ENCODE data around the gene COL6A6. TPM values are rescaled to one million over a fixed set of nuclear protein-coding genes. Genes with fewer than 3 reads are reported as not detected.

Gene COL6A6
- total and polyA plus RNA-seq, 2 experiments from 2014 or later = 0.07 to 0.10 TPM

DNA sequence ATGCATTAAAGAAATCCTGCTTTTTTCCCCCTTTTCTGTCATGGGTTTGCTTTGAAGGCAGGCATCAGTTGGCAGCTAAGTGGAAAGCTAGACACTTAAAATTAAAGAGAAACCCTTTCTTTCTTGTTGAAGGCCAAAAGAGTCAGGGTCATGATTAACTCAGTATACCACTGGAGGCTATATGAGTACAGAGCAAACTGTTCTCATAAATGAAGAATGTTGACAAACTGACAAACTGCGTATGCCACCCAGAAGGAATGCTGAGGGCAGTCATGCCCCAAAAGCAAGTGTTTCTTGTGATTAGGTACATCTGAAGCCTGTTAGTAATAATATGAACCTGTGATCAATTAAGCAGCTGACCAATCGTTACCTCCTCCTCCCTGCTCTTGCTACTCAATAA lies 43.6 kb upstream of the COL6A6 start (continued):
- TF ChIP-seq, protein P1, sequence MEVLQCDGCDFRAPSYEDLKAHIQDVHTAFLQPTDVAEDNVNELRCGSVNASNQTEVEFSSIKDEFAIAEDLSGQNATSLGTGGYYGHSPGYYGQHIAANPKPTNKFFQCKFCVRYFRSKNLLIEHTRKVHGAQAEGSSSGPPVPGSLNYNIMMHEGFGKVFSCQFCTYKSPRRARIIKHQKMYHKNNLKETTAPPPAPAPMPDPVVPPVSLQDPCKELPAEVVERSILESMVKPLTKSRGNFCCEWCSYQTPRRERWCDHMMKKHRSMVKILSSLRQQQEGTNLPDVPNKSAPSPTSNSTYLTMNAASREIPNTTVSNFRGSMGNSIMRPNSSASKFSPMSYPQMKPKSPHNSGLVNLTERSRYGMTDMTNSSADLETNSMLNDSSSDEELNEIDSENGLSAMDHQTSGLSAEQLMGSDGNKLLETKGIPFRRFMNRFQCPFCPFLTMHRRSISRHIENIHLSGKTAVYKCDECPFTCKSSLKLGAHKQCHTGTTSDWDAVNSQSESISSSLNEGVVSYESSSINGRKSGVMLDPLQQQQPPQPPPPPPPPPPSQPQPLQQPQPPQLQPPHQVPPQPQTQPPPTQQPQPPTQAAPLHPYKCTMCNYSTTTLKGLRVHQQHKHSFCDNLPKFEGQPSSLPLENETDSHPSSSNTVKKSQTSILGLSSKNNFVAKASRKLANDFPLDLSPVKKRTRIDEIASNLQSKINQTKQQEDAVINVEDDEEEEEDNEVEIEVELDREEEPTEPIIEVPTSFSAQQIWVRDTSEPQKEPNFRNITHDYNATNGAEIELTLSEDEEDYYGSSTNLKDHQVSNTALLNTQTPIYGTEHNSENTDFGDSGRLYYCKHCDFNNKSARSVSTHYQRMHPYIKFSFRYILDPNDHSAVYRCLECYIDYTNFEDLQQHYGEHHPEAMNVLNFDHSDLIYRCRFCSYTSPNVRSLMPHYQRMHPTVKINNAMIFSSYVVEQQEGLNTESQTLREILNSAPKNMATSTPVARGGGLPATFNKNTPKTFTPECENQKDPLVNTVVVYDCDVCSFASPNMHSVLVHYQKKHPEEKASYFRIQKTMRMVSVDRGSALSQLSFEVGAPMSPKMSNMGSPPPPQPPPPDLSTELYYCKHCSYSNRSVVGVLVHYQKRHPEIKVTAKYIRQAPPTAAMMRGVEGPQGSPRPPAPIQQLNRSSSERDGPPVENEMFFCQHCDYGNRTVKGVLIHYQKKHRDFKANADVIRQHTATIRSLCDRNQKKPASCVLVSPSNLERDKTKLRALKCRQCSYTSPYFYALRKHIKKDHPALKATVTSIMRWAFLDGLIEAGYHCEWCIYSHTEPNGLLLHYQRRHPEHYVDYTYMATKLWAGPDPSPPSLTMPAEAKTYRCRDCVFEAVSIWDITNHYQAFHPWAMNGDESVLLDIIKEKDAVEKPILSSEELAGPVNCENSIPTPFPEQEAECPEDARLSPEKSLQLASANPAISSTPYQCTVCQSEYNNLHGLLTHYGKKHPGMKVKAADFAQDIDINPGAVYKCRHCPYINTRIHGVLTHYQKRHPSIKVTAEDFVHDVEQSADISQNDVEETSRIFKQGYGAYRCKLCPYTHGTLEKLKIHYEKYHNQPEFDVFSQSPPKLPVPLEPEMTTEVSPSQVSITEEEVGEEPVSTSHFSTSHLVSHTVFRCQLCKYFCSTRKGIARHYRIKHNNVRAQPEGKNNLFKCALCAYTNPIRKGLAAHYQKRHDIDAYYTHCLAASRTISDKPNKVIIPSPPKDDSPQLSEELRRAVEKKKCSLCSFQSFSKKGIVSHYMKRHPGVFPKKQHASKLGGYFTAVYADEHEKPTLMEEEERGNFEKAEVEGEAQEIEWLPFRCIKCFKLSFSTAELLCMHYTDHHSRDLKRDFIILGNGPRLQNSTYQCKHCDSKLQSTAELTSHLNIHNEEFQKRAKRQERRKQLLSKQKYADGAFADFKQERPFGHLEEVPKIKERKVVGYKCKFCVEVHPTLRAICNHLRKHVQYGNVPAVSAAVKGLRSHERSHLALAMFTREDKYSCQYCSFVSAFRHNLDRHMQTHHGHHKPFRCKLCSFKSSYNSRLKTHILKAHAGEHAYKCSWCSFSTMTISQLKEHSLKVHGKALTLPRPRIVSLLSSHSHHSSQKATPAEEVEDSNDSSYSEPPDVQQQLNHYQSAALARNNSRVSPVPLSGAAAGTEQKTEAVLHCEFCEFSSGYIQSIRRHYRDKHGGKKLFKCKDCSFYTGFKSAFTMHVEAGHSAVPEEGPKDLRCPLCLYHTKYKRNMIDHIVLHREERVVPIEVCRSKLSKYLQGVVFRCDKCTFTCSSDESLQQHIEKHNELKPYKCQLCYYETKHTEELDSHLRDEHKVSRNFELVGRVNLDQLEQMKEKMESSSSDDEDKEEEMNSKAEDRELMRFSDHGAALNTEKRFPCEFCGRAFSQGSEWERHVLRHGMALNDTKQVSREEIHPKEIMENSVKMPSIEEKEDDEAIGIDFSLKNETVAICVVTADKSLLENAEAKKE (CRISPR knock-in tag; IDR thresholded peaks at IDR 0.05) = no peak
- TF ChIP-seq STAT1 (IDR thresholded peaks at IDR 0.05; ENCODE audit: unreplicated experiment) (no peak), CREB1 (CRISPR knock-in tag; IDR thresholded peaks at IDR 0.05; ENCODE audit: low read depth) (no peak), NANOG (IDR thresholded peaks at IDR 0.05; ENCODE audit: borderline replicate concordance) (no peak)
- TF ChIP-seq, protein P2, sequence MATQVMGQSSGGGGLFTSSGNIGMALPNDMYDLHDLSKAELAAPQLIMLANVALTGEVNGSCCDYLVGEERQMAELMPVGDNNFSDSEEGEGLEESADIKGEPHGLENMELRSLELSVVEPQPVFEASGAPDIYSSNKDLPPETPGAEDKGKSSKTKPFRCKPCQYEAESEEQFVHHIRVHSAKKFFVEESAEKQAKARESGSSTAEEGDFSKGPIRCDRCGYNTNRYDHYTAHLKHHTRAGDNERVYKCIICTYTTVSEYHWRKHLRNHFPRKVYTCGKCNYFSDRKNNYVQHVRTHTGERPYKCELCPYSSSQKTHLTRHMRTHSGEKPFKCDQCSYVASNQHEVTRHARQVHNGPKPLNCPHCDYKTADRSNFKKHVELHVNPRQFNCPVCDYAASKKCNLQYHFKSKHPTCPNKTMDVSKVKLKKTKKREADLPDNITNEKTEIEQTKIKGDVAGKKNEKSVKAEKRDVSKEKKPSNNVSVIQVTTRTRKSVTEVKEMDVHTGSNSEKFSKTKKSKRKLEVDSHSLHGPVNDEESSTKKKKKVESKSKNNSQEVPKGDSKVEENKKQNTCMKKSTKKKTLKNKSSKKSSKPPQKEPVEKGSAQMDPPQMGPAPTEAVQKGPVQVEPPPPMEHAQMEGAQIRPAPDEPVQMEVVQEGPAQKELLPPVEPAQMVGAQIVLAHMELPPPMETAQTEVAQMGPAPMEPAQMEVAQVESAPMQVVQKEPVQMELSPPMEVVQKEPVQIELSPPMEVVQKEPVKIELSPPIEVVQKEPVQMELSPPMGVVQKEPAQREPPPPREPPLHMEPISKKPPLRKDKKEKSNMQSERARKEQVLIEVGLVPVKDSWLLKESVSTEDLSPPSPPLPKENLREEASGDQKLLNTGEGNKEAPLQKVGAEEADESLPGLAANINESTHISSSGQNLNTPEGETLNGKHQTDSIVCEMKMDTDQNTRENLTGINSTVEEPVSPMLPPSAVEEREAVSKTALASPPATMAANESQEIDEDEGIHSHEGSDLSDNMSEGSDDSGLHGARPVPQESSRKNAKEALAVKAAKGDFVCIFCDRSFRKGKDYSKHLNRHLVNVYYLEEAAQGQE (IDR thresholded peaks at IDR 0.05; ENCODE audit: unreplicated experiment) = no peak

DNA sequence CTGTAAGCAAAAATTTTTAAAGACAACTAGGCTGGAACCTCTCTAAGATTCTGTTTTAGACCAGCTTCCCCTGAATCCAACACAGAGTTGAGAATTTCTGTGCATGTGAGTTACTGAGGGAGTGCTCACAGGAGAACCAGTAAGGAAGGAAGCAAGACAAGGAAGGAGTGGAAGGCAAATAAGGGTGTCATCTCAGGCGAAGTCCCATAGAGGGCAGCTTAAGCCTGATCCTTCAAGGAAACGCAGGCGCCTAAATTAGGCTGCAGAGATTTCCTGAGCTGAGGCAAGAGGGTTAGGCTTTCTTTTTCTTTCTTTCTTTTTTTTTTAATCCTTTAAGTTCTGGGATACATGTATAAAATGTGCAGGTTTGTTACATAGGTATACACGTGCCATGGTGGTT lies 36.2 kb upstream of the COL6A6 start:
- DNase-seq (ENCODE audit: low spot score) (peak; percentile 88), ATAC-seq (peak; percentile 98)
- no peak overlapping the region for H3K27ac Mint-ChIP-seq
- H3K79me2 ChIP-seq (replicated peaks; ENCODE audit: insufficient read depth) = no peaks in the 10 kb centered on the region
- no peak overlapping the region for H3K4me3 ChIP-seq
- no peaks in the 10 kb centered on the region for H3K36me3 ChIP-seq (ENCODE audit: insufficient read depth)
- H3K27me3 Mint-ChIP-seq (ENCODE audit: insufficient read depth, low read depth, poor library complexity) = no peaks in the 10 kb centered on the region
- no peak for TF ChIP-seq ZNF331 (CRISPR knock-in tag; IDR thresholded peaks at IDR 0.05; ENCODE audit: low read depth)
- TF ChIP-seq POLR2AphosphoS5 (IDR thresholded peaks at IDR 0.05; ENCODE audit: low read depth) = no peak
- TF ChIP-seq, protein P3, sequence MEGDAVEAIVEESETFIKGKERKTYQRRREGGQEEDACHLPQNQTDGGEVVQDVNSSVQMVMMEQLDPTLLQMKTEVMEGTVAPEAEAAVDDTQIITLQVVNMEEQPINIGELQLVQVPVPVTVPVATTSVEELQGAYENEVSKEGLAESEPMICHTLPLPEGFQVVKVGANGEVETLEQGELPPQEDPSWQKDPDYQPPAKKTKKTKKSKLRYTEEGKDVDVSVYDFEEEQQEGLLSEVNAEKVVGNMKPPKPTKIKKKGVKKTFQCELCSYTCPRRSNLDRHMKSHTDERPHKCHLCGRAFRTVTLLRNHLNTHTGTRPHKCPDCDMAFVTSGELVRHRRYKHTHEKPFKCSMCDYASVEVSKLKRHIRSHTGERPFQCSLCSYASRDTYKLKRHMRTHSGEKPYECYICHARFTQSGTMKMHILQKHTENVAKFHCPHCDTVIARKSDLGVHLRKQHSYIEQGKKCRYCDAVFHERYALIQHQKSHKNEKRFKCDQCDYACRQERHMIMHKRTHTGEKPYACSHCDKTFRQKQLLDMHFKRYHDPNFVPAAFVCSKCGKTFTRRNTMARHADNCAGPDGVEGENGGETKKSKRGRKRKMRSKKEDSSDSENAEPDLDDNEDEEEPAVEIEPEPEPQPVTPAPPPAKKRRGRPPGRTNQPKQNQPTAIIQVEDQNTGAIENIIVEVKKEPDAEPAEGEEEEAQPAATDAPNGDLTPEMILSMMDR (conservative IDR thresholded peaks at IDR 0.05; ENCODE audit: low read depth in 2 of 2) = peak; percentile 68 to 87
- TF ChIP-seq, protein P4, sequence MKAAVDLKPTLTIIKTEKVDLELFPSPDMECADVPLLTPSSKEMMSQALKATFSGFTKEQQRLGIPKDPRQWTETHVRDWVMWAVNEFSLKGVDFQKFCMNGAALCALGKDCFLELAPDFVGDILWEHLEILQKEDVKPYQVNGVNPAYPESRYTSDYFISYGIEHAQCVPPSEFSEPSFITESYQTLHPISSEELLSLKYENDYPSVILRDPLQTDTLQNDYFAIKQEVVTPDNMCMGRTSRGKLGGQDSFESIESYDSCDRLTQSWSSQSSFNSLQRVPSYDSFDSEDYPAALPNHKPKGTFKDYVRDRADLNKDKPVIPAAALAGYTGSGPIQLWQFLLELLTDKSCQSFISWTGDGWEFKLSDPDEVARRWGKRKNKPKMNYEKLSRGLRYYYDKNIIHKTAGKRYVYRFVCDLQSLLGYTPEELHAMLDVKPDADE (IDR thresholded peaks at IDR 0.05) = no peak
- no peak for TF ChIP-seq NANOG (IDR thresholded peaks at IDR 0.05; ENCODE audit: borderline replicate concordance)
- TF ChIP-seq JUNB (IDR thresholded peaks at IDR 0.05; ENCODE audit: unreplicated experiment) = no peak
- no peak overlapping the region for H3K4me2 ChIP-seq
- no peaks in the 10 kb centered on the region for H4K20me1 ChIP-seq (replicated peaks; ENCODE audit: insufficient read depth)
- H3K9me3 Mint-ChIP-seq = no peaks in the 10 kb centered on the region
- H3K4me3 Mint-ChIP-seq = no peak overlapping the region
- H3K36me3 Mint-ChIP-seq (ENCODE audit: low read depth) = no peaks in the 10 kb centered on the region
- no peak overlapping the region for H3K27ac ChIP-seq (ENCODE audit: low read depth)
- no peaks in the 10 kb centered on the region for H3K27me3 ChIP-seq (ENCODE audit: insufficient read depth)
- no peaks in the 10 kb centered on the region for H3K9me2 ChIP-seq (ENCODE audit: insufficient read depth)
- H3F3A ChIP-seq (replicated peaks; ENCODE audit: low read depth) = no peaks in the 10 kb centered on the region
- no peak overlapping the region for H2AFZ ChIP-seq
- H3K4me1 Mint-ChIP-seq = no peaks in the 10 kb centered on the region
- H3K4me1 ChIP-seq (ENCODE audit: insufficient read depth) = no peaks in the 10 kb centered on the region
